ENCODE results near the gene HOXA5. TPM values are rescaled to one million over a fixed set of nuclear protein-coding genes. Genes with fewer than 3 reads are reported as not detected.

The HOXA5 gene
- total RNA-seq, 1 experiment from 2014 or later, result 7.4 TPM

- peak overlapping the region; percentile 80 for H3K4me3 Mint-ChIP-seq (ENCODE audit: unreplicated experiment)
- peak overlapping the region; percentile 90 for H3K27ac Mint-ChIP-seq (ENCODE audit: low read depth, unreplicated experiment)
- H3K4me1 Mint-ChIP-seq (ENCODE audit: insufficient read depth, unreplicated experiment), result peaks cover 29% of the 10 kb centered on the region
- H3K36me3 Mint-ChIP-seq (ENCODE audit: insufficient read depth, unreplicated experiment), result peaks cover 34% of the 10 kb centered on the region
- peak; percentile 95 for DNase-seq (ENCODE audit: unreplicated experiment)
- TF ChIP-seq CTCF (IDR thresholded peaks at IDR 0.05; ENCODE audit: unreplicated experiment), result no peak
- H3K27me3 Mint-ChIP-seq (ENCODE audit: insufficient read depth, unreplicated experiment), result no peaks in the 10 kb centered on the region
- CTCF ChIA-PET, result interaction anchor here (0.5 to 1.9 kb wide), 14 partner anchors 11 to 257 kb away, joined by 3 to 9 read pairs (median 5); partner anchors contain the start of genes HOXA4 and HOXA5
- POLR2A ChIA-PET, result interaction anchor here (0.6 to 15.3 kb wide), 19 partner anchors 8 to 906 kb away, joined by 3 to 238 read pairs (median 3); partner anchors contain the start of genes HOXA1, HOXA4 and SKAP2
- BruUV-seq (replicated peaks), result no TSS peak
- H3K9me3 Mint-ChIP-seq (ENCODE audit: unreplicated experiment), result no peaks in the 10 kb centered on the region
- intact Hi-C loops (cut with micrococcal nuclease), result loop anchor here (1.0 kb wide), 1 partner anchor 12 kb away; no protein-coding TSS in a partner anchor
These were observed 32.3 kb downstream of the HOXA5 start for GRCh38 chr7:27111042-27111750.

- no TSS peak for BruUV-seq (replicated peaks)
- H3K27ac Mint-ChIP-seq (ENCODE audit: low read depth, unreplicated experiment), result peak overlapping the region; percentile 90
- ChIA-PET POLR2A (interaction anchor here (0.6 to 15.3 kb wide), 19 partner anchors 9 to 906 kb away, joined by 3 to 238 read pairs (median 3); partner anchors contain the start of genes HOXA1, HOXA4 and SKAP2), CTCF (interaction anchor here (0.5 to 2.1 kb wide), 16 partner anchors 11 to 430 kb away, joined by 3 to 9 read pairs (median 5); partner anchors contain the start of genes HOXA4 and HOXA5)
- H3K9me3 Mint-ChIP-seq (ENCODE audit: unreplicated experiment), result no peaks in the 10 kb centered on the region
- TF ChIP-seq CTCF (IDR thresholded peaks at IDR 0.05; ENCODE audit: unreplicated experiment), result no peak
- peak overlapping the region; percentile 80 for H3K4me3 Mint-ChIP-seq (ENCODE audit: unreplicated experiment)
- peaks cover 41% of the 10 kb centered on the region for H3K36me3 Mint-ChIP-seq (ENCODE audit: insufficient read depth, unreplicated experiment)
- no peaks in the 10 kb centered on the region for H3K27me3 Mint-ChIP-seq (ENCODE audit: insufficient read depth, unreplicated experiment)
- intact Hi-C loops (cut with micrococcal nuclease), result loop anchor here (1.0 kb wide), 1 partner anchor 11 kb away; no protein-coding TSS in a partner anchor
- peaks cover 25% of the 10 kb centered on the region for H3K4me1 Mint-ChIP-seq (ENCODE audit: insufficient read depth, unreplicated experiment)
- peak; percentile 73 for DNase-seq (ENCODE audit: unreplicated experiment)
These were observed 33.1 kb downstream of the HOXA5 start for GRCh38 chr7:27110186-27111031.

DNA sequence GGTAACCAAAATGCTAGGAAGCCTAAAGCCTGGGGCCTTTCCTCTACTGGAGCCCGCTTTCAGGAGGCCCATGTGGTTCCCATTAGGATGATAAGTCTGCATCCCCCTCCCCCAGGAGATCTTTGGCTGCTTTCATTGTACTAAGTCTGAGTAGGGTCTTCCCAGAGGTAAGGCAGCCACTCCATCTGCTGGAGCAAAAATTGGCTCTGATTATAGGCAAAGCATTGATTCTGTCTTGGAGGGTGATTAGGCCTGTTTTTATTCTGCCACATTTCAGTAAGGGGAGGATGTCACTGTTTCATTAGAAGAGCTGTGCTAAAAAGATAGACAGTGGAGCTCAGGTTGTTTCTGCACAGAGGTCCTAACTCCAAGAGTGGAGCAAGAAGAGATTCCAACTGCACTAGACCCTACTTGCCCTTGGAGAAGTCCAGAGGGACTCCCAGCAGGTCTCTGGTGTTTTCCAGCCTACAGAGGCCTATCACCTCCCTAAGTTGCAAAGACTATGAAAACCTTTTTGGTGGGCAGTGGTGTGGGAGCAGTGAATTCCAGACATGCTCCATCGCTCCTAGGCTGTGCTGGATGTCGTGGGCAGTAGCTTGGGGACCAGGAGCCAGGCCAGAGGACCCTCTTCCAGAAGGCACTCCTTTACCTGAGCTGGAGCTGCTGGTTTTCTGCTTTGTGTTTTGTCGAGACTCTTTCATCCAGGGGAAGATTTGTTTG, 33.9 kb downstream of the HOXA5 start:
- no peaks in the 10 kb centered on the region for H3K27me3 Mint-ChIP-seq (ENCODE audit: insufficient read depth, unreplicated experiment)
- intact Hi-C loops (cut with micrococcal nuclease), result no loop called here
- no peak for TF ChIP-seq CTCF (IDR thresholded peaks at IDR 0.05; ENCODE audit: unreplicated experiment)
- DNase-seq (ENCODE audit: unreplicated experiment), result no peak
- no peak overlapping the region for H3K27ac Mint-ChIP-seq (ENCODE audit: low read depth, unreplicated experiment)
- CTCF ChIA-PET, result interaction anchor here (0.6 to 2.1 kb wide), 12 partner anchors 10 to 430 kb away, joined by 3 to 9 read pairs (median 5); partner anchors contain the start of genes HOXA4 and HOXA5
- POLR2A ChIA-PET, result interaction anchor here (0.6 to 15.3 kb wide), 10 partner anchors 9 to 1582 kb away, joined by 3 to 238 read pairs (median 4); partner anchors contain the start of genes HOXA1 and SKAP2
- peaks cover 41% of the 10 kb centered on the region for H3K36me3 Mint-ChIP-seq (ENCODE audit: insufficient read depth, unreplicated experiment)
- H3K9me3 Mint-ChIP-seq (ENCODE audit: unreplicated experiment), result no peaks in the 10 kb centered on the region
- H3K4me1 Mint-ChIP-seq (ENCODE audit: insufficient read depth, unreplicated experiment), result peaks cover 24% of the 10 kb centered on the region
- peak overlapping the region; percentile 23 for H3K4me3 Mint-ChIP-seq (ENCODE audit: unreplicated experiment)
- no TSS peak for BruUV-seq (replicated peaks)

Data from MCF 10A (cell line).